Liver (tissue), 9 donors: ENCODE results near the gene ETFBKMT. TPM values are rescaled to one million over a fixed set of nuclear protein-coding genes. Genes with fewer than 3 reads are reported as not detected.

Experiments used
- DNase-seq: peaks from one replicate; pipeline ENCODE4 v3.0.0-alpha.2; 2017; ENCODE audit warnings: low spot score
- H3K27ac ChIP-seq, 2 donors: one replicate each; pipeline ENCODE4 v1.7.0; 2013; ENCODE audit warnings: inconsistent platforms in 2 of 2, low read length in 2 of 2, control low read depth in 1 of 2, low read depth in 1 of 2, mild to moderate bottlenecking in 1 of 2
- H3K27me3 ChIP-seq, 4 donors: one replicate each; pipeline versions ENCODE4 v1.6.1 to v1.7.0; 2013; ENCODE audit warnings: low read length in 3 of 4, inconsistent platforms in 1 of 4, mild to moderate bottlenecking in 1 of 4, moderate library complexity in 1 of 4; ENCODE audit not compliant: control insufficient read depth in 4 of 4, insufficient read depth in 4 of 4
- H3K36me3 ChIP-seq, 4 donors: one replicate each; pipeline versions ENCODE4 v1.6.1 to v1.7.0; 2013; ENCODE audit warnings: low read length in 3 of 4, mild to moderate bottlenecking in 3 of 4, low read depth in 1 of 4, moderate library complexity in 1 of 4; ENCODE audit not compliant: control insufficient read depth in 4 of 4, insufficient read depth in 3 of 4
- H3K4me1 ChIP-seq, 4 donors: one replicate each; pipeline versions ENCODE4 v1.6.1 to v1.7.0; 2013; ENCODE audit warnings: low read length in 3 of 4, mild to moderate bottlenecking in 3 of 4, moderate library complexity in 1 of 4; ENCODE audit not compliant: control insufficient read depth in 4 of 4, insufficient read depth in 4 of 4
- H3K4me3 ChIP-seq, 3 donors: one replicate each; pipeline versions ENCODE4 v1.6.1 to v1.7.0; 2013; ENCODE audit warnings: low read length in 3 of 3, control low read depth in 1 of 3, low read depth in 1 of 3, mild to moderate bottlenecking in 1 of 3
- H3K9ac ChIP-seq, 2 donors: one replicate each; pipeline ENCODE4 v1.7.0; 2013; ENCODE audit warnings: low read length in 2 of 2, mild to moderate bottlenecking in 2 of 2, moderate library complexity in 2 of 2, control low read depth in 1 of 2, low read depth in 1 of 2
- H3K9me3 ChIP-seq, 4 donors: one replicate each; pipeline versions ENCODE4 v1.6.1 to v1.7.0; 2013; ENCODE audit warnings: low read length in 3 of 4; ENCODE audit not compliant: control insufficient read depth in 4 of 4
- ATF3 ChIP-seq: IDR thresholded peaks from 2 replicates; pipeline ENCODE4 v1.6.1; 2016; ENCODE audit warnings: antibody characterized with exemption
- EGR1 ChIP-seq, 2 donors: IDR thresholded peaks; 2 replicates each; pipeline ENCODE4 v1.6.1; 2016 to 2018; ENCODE audit warnings: antibody characterized with exemption in 2 of 2, low read depth in 2 of 2
- FOXA1 ChIP-seq: IDR thresholded peaks from 2 replicates; pipeline ENCODE4 v1.6.1; 2016; ENCODE audit warnings: antibody characterized with exemption
- FOXA2 ChIP-seq: IDR thresholded peaks from 2 replicates; pipeline ENCODE4 v1.6.1; 2016; ENCODE audit warnings: antibody characterized with exemption
- GABPA ChIP-seq, 2 donors: IDR thresholded peaks in 1 of 2; conservative IDR thresholded peaks in 1 of 2; 2 replicates each; pipeline ENCODE4 v1.6.1; 2016; ENCODE audit warnings: antibody characterized with exemption in 2 of 2, mild to moderate bottlenecking in 1 of 2, moderate library complexity in 1 of 2
- HNF4A ChIP-seq, 2 donors: conservative IDR thresholded peaks; 2 replicates each; pipeline ENCODE4 v1.6.1; 2016; ENCODE audit warnings: antibody characterized with exemption in 2 of 2, mild to moderate bottlenecking in 2 of 2
- HNF4G ChIP-seq: IDR thresholded peaks from 2 replicates; pipeline ENCODE4 v1.6.1; 2016; ENCODE audit warnings: antibody characterized with exemption
- JUND ChIP-seq, 2 donors: IDR thresholded peaks; 2 replicates each; pipeline ENCODE4 v1.6.1; 2016; ENCODE audit warnings: antibody characterized with exemption in 2 of 2
- NR2F2 ChIP-seq: IDR thresholded peaks from 2 replicates; pipeline ENCODE4 v1.6.1; 2016; ENCODE audit warnings: antibody characterized with exemption
- RAD21 ChIP-seq, 2 donors: IDR thresholded peaks; 2 replicates each; pipeline ENCODE4 v1.6.1; 2016; ENCODE audit warnings: antibody characterized with exemption in 2 of 2, mild to moderate bottlenecking in 2 of 2
- RXRA ChIP-seq, 2 donors: IDR thresholded peaks; 2 replicates each; pipeline ENCODE4 v1.6.1; 2017 to 2018; ENCODE audit warnings: antibody characterized with exemption in 2 of 2, mild to moderate bottlenecking in 1 of 2
- SP1 ChIP-seq: IDR thresholded peaks from 2 replicates; pipeline ENCODE4 v1.6.1; 2018; ENCODE audit warnings: antibody characterized with exemption, mild to moderate bottlenecking
- TAF1 ChIP-seq: conservative IDR thresholded peaks from 2 replicates; pipeline ENCODE4 v1.6.1; 2016; ENCODE audit warnings: antibody characterized with exemption, mild to moderate bottlenecking
- YY1 ChIP-seq: IDR thresholded peaks from 2 replicates; pipeline ENCODE4 v1.6.1; 2016; ENCODE audit warnings: antibody characterized with exemption, mild to moderate bottlenecking
- WGBS: extraction: QIAGEN DNeasy Blood & Tissue Kit; methylation state at CpG from one replicate; pipeline ENCODE4 v1.1.7; 2013; 5-methylcytosine and 5-hydroxymethylcytosine counted together
- polyA plus RNA-seq, 2 donors: library from polyadenylated mRNA; stranded (reverse) in 1 of 2; unstranded in 1 of 2; fragments of 200-250 nt in 1 of 2; fragments of >200 nt in 1 of 2; fragmentation: Nextera tagmentation in 1 of 2; extraction: Ambion mirVana in 1 of 2; gene quantifications; one replicate each; pipeline versions ENCODE4 v1.2.1 to v1.2.3, GENCODE V29; 2013 to 2015
- total RNA-seq, 2 donors: library from RNA; depleted of rRNA; stranded (reverse); fragments of >200 nt; gene quantifications; one replicate each; pipeline ENCODE4 v1.2.3, GENCODE V29; 2014
- TF ChIP-seq, protein P1 (sequence below): IDR thresholded peaks from 2 replicates; pipeline ENCODE4 v1.6.1; 2016; ENCODE audit warnings: antibody characterized with exemption
- TF ChIP-seq, protein P2 (sequence below): IDR thresholded peaks from 2 replicates; pipeline ENCODE4 v1.6.1; 2016; ENCODE audit warnings: antibody characterized with exemption
- TF ChIP-seq, protein P3 (sequence below): IDR thresholded peaks from 2 replicates; pipeline ENCODE4 v1.6.1; 2016; ENCODE audit warnings: antibody characterized with exemption, mild to moderate bottlenecking
- TF ChIP-seq, protein P4 (sequence below): fragments of 150-350 bp; IDR thresholded peaks from 2 replicates; pipeline ENCODE4 v1.5.1; 2017; ENCODE audit warnings: improper control_type of control experiment, low read depth, low read length; ENCODE audit not compliant: missing input control
- donor health status: healthy.
- donor health status: healthy.
- donor health status: healthy.
- donor health status: healthy.
- donor health status: healthy.

The ETFBKMT gene
- total and polyA plus RNA-seq, 4 donors: 1.9 to 4.8 (median 4.5) TPM

DNA sequence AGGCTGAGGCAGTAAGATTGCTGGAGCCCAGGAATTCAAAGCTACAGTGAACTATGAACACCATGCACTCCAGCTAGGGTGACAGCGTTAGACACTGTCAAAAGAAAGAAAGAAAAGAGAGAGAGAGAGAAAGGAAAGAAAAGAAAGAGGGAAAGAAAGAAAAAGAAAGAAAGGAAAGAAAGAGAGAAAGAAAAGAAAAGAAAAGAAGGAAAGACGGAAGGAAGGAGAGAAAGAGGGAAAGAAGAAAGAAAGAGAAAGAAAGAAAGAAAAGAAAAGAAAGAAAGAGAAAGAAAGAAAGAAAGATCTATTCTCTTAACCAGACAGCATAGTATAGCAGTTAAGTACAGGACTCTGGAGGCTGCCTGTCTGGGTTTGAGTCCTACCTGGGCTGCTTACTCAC is 46.7 kb upstream of the ETFBKMT start:
- TF ChIP-seq, protein P1, sequence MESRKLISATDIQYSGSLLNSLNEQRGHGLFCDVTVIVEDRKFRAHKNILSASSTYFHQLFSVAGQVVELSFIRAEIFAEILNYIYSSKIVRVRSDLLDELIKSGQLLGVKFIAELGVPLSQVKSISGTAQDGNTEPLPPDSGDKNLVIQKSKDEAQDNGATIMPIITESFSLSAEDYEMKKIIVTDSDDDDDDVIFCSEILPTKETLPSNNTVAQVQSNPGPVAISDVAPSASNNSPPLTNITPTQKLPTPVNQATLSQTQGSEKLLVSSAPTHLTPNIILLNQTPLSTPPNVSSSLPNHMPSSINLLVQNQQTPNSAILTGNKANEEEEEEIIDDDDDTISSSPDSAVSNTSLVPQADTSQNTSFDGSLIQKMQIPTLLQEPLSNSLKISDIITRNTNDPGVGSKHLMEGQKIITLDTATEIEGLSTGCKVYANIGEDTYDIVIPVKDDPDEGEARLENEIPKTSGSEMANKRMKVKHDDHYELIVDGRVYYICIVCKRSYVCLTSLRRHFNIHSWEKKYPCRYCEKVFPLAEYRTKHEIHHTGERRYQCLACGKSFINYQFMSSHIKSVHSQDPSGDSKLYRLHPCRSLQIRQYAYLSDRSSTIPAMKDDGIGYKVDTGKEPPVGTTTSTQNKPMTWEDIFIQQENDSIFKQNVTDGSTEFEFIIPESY: no peak
- TF ChIP-seq FOXA2 (no peak), SP1 (no peak), FOXA1 (no peak)
- no peak for DNase-seq
- Histone ChIP-seq H3K9ac (no peak overlapping the region), H3K36me3 (no peaks in the 10 kb centered on the region), H3K9me3 (no peaks in the 10 kb centered on the region), H3K4me1 (no peaks in the 10 kb centered on the region), H3K27ac (no peak overlapping the region), H3K27me3 (no peaks in the 10 kb centered on the region), H3K4me3 (no peak overlapping the region)
- WGBS: 87% methylated on average over 2 of the region's 2 CpGs

- Histone ChIP-seq H3K9me3 (no peaks in the 10 kb centered on the region), H3K27me3 (no peaks in the 10 kb centered on the region), H3K4me3 (no peak overlapping the region), H3K9ac (no peak overlapping the region), H3K27ac (no peak overlapping the region), H3K4me1 (no peaks in the 10 kb centered on the region), H3K36me3 (no peaks in the 10 kb centered on the region)
- TF ChIP-seq, protein P2, sequence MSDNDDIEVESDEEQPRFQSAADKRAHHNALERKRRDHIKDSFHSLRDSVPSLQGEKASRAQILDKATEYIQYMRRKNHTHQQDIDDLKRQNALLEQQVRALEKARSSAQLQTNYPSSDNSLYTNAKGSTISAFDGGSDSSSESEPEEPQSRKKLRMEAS: no peak
- no peak for TF ChIP-seq NR2F2
- TF ChIP-seq FOXA2: no peak
- TF ChIP-seq HNF4G: no peak
- TF ChIP-seq YY1: no peak
- TF ChIP-seq, protein P3, sequence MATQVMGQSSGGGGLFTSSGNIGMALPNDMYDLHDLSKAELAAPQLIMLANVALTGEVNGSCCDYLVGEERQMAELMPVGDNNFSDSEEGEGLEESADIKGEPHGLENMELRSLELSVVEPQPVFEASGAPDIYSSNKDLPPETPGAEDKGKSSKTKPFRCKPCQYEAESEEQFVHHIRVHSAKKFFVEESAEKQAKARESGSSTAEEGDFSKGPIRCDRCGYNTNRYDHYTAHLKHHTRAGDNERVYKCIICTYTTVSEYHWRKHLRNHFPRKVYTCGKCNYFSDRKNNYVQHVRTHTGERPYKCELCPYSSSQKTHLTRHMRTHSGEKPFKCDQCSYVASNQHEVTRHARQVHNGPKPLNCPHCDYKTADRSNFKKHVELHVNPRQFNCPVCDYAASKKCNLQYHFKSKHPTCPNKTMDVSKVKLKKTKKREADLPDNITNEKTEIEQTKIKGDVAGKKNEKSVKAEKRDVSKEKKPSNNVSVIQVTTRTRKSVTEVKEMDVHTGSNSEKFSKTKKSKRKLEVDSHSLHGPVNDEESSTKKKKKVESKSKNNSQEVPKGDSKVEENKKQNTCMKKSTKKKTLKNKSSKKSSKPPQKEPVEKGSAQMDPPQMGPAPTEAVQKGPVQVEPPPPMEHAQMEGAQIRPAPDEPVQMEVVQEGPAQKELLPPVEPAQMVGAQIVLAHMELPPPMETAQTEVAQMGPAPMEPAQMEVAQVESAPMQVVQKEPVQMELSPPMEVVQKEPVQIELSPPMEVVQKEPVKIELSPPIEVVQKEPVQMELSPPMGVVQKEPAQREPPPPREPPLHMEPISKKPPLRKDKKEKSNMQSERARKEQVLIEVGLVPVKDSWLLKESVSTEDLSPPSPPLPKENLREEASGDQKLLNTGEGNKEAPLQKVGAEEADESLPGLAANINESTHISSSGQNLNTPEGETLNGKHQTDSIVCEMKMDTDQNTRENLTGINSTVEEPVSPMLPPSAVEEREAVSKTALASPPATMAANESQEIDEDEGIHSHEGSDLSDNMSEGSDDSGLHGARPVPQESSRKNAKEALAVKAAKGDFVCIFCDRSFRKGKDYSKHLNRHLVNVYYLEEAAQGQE: no peak
- TF ChIP-seq HNF4A (conservative IDR thresholded peaks at IDR 0.05): no peak
- TF ChIP-seq ATF3: no peak
- TF ChIP-seq GABPA (IDR thresholded peaks at IDR 0.05 in 1 of 2, conservative IDR thresholded peaks at IDR 0.05 in 1 of 2): no peak
- TF ChIP-seq JUND (IDR thresholded peaks at IDR 0.05): no peak
- no peak for TF ChIP-seq EGR1 (IDR thresholded peaks at IDR 0.05; ENCODE audit: low read depth in 2 of 2)
- no peak for TF ChIP-seq TAF1
- TF ChIP-seq RAD21 (IDR thresholded peaks at IDR 0.05): no peak
- TF ChIP-seq FOXA1: no peak
- TF ChIP-seq, protein P4, sequence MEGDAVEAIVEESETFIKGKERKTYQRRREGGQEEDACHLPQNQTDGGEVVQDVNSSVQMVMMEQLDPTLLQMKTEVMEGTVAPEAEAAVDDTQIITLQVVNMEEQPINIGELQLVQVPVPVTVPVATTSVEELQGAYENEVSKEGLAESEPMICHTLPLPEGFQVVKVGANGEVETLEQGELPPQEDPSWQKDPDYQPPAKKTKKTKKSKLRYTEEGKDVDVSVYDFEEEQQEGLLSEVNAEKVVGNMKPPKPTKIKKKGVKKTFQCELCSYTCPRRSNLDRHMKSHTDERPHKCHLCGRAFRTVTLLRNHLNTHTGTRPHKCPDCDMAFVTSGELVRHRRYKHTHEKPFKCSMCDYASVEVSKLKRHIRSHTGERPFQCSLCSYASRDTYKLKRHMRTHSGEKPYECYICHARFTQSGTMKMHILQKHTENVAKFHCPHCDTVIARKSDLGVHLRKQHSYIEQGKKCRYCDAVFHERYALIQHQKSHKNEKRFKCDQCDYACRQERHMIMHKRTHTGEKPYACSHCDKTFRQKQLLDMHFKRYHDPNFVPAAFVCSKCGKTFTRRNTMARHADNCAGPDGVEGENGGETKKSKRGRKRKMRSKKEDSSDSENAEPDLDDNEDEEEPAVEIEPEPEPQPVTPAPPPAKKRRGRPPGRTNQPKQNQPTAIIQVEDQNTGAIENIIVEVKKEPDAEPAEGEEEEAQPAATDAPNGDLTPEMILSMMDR: no peak
- TF ChIP-seq SP1: no peak
- TF ChIP-seq RXRA (IDR thresholded peaks at IDR 0.05): no peak
- TF ChIP-seq, protein P1: no peak
- WGBS: 90% methylated on average over 3 of the region's 3 CpGs
- no peak for DNase-seq
Measured at GRCh38 chr12:31618228-31619025, 41.1 kb upstream of the ETFBKMT start.
